Panc1 (cell line): Measurements from ENCODE around the gene MAP3K2.

Experiments
- POLR2AphosphoS5 ChIP-seq: IDR thresholded peaks from 2 replicates; pipeline ENCODE4 v1.6.1; 2012; ENCODE audit warnings: mild to moderate bottlenecking, low read depth, low read length, moderate library complexity
- SIN3A ChIP-seq: IDR thresholded peaks from 2 replicates; pipeline ENCODE4 v1.6.1; 2012; ENCODE audit warnings: low read depth, mild to moderate bottlenecking, low read length, moderate library complexity, borderline replicate concordance; ENCODE audit not compliant: insufficient read depth
- TCF7L2 ChIP-seq: IDR thresholded peaks from 2 replicates; pipeline ENCODE4 v1.6.1; 2011; ENCODE audit warnings: mild to moderate bottlenecking, low read depth, low read length, inconsistent platforms
- TF ChIP-seq, protein P1 (sequence below): fragments of 450-650 bp; IDR thresholded peaks from 2 replicates; pipeline ENCODE4 v1.5.1; 2017; ENCODE audit warnings: mild to moderate bottlenecking
- TF ChIP-seq, protein P2 (sequence below), 2 experiments: IDR thresholded peaks; 2 replicates each; pipeline ENCODE4 v1.6.1; 2011 to 2012; ENCODE audit warnings: low read depth in 2 of 2, control low read depth in 1 of 2, low read length in 1 of 2, mild to moderate bottlenecking in 1 of 2, moderate library complexity in 1 of 2; ENCODE audit not compliant: insufficient read depth in 1 of 2

DNA sequence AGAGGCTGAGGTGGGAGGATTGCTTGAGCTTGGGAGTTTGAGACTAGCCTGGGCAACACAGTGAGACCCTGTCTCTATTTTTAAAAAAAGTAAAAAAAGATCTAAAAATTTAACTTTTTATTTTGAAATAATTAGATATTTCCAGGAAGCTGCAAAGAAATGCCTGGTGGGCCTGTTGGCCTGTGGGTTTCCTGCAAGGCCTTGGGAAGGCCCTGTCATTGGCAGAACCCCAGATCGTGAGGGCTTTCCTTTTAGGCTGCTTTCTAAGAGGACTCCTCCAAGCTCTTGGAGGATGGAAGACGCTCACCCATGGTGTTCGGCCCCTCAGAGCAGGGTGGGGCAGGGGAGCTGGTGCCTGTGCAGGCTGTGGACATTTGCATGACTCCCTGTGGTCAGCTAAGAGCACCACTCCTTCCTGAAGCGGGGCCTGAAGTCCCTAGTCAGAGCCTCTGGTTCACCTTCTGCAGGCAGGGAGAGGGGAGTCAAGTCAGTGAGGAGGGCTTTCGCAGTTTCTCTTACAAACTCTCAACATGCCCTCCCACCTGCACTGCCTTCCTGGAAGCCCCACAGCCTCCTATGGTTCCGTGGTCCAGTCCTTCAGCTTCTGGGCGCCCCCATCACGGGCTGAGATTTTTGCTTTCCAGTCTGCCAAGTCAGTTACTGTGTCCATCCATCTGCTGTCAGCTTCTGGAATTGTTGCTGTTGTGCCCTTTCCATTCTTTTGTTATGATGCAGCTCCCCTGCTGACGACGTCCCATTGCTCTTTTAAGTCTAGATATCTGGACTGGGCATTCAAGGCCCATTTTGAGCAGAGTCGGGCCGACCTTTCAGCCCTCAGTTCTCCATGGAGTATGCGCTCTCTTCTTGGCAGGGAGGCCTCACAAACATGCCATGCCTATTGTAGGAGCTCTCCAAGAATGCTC lies 37.1 kb upstream of the MAP3K2 start:
- TF ChIP-seq POLR2AphosphoS5 (no peak), TCF7L2 (no peak), SIN3A (no peak)
- TF ChIP-seq, protein P1, sequence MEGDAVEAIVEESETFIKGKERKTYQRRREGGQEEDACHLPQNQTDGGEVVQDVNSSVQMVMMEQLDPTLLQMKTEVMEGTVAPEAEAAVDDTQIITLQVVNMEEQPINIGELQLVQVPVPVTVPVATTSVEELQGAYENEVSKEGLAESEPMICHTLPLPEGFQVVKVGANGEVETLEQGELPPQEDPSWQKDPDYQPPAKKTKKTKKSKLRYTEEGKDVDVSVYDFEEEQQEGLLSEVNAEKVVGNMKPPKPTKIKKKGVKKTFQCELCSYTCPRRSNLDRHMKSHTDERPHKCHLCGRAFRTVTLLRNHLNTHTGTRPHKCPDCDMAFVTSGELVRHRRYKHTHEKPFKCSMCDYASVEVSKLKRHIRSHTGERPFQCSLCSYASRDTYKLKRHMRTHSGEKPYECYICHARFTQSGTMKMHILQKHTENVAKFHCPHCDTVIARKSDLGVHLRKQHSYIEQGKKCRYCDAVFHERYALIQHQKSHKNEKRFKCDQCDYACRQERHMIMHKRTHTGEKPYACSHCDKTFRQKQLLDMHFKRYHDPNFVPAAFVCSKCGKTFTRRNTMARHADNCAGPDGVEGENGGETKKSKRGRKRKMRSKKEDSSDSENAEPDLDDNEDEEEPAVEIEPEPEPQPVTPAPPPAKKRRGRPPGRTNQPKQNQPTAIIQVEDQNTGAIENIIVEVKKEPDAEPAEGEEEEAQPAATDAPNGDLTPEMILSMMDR, result no peak
- TF ChIP-seq, protein P2, sequence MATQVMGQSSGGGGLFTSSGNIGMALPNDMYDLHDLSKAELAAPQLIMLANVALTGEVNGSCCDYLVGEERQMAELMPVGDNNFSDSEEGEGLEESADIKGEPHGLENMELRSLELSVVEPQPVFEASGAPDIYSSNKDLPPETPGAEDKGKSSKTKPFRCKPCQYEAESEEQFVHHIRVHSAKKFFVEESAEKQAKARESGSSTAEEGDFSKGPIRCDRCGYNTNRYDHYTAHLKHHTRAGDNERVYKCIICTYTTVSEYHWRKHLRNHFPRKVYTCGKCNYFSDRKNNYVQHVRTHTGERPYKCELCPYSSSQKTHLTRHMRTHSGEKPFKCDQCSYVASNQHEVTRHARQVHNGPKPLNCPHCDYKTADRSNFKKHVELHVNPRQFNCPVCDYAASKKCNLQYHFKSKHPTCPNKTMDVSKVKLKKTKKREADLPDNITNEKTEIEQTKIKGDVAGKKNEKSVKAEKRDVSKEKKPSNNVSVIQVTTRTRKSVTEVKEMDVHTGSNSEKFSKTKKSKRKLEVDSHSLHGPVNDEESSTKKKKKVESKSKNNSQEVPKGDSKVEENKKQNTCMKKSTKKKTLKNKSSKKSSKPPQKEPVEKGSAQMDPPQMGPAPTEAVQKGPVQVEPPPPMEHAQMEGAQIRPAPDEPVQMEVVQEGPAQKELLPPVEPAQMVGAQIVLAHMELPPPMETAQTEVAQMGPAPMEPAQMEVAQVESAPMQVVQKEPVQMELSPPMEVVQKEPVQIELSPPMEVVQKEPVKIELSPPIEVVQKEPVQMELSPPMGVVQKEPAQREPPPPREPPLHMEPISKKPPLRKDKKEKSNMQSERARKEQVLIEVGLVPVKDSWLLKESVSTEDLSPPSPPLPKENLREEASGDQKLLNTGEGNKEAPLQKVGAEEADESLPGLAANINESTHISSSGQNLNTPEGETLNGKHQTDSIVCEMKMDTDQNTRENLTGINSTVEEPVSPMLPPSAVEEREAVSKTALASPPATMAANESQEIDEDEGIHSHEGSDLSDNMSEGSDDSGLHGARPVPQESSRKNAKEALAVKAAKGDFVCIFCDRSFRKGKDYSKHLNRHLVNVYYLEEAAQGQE (IDR thresholded peaks at IDR 0.05; ENCODE audit: insufficient read depth in 1 of 2, low read depth in 2 of 2, low read length in 1 of 2), result no peak
